NCI-H2171 treated with DMSO at 0.1 percent for 48 hours (cell line): Measurements from ENCODE around the gene CEACAM21.

Experiments used
- DNase-seq: peaks from one replicate; lab custom pipeline; 2025; lab: John Stamatoyannopoulos, UW

The CEACAM21 gene

GRCh38 chr19:41619018-41619556, 43.1 kb downstream of the CEACAM21 start:
- no peak for DNase-seq

DNA sequence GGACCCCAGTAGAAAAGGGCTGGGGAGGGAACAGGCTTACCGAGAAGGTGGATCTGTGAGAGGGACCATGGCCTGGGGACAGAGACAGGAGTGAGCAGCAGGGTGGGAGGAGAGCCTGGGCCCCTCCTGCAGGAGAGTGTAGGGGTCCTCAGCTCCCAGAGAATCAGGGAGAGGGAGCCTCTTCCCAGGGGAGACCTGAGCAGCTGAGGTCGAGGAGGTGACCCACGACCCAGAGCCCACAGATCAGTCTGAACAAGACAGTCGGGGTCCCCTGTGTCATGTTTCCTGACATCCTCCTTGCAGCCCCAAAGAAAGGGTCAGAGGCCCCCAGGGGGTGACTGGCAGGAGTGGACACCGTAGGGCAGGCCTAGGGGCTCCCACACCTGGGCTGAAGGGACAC, 44.2 kb downstream of the CEACAM21 start:
- no peak for DNase-seq

GRCh38 chr19:41621226-41621625, 45.3 kb downstream of the CEACAM21 start:
- DNase-seq = no peak

- DNase-seq = no peak
These were observed 45.7 kb downstream of the CEACAM21 start for GRCh38 chr19:41621654-41622053.

GRCh38 chr19:41623360-41623759, 47.4 kb downstream of the CEACAM21 start:
- DNase-seq = no peak

DNA sequence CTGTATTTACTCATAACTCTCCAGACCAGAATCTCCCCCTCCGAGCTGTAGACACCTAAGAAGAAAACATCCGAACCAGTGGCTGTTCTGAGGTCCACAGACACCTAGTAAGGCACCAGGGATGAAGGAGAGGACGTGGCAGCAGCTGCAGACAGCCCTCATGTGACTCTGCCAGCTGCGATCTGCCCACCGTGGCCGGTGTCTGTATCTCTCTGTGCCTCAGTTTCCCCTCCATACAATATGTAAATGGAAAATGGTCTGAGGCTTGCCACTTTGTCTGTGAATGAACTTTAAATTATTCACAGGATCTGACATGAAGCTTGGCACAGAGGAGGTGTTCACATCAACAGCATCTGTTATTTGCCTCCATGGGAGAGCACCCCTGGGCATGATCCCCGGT, 48.5 kb downstream of the CEACAM21 start:
- DNase-seq = no peak

DNA sequence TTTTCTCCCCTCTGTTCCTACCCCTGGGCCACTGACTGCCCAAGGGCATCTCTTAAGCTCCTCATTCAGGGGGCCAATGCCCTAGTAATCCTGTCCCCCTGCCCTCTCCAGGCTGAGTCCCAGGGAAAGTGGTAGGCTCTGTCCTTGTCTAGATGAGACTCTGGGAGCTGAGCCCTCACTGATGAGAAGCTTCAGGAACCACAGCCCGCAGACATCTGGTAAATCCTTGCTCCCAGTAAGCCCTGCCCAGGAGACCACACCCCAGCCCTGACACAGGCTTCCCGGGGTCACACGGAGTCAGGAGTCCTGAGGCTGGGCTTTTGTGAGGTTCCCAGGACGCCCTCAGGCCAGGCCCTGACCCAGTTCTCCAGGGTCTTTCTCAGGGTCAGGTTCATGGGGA, 49.0 kb downstream of the CEACAM21 start:
- no peak for DNase-seq

DNA sequence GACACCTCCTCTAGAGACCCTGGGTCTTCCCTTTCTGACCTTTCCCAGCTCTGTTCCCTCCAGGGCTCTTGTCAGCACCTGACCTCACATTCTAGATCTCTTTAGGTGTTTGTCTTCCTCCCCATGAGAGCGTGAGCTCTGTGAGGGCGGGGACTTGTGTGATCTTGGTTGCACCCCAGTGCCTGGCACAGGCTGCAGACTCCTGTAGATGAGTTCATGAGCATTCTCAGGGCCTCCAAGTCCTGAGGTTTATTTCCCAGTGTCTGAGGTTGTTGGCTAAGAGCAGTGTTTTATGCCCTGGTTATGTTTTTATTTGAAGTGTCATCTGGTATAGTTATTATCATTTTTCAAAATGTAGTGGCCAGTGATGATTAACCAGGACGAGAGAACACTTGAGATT, 50.3 kb downstream of the CEACAM21 start:
- DNase-seq = no peak

DNA sequence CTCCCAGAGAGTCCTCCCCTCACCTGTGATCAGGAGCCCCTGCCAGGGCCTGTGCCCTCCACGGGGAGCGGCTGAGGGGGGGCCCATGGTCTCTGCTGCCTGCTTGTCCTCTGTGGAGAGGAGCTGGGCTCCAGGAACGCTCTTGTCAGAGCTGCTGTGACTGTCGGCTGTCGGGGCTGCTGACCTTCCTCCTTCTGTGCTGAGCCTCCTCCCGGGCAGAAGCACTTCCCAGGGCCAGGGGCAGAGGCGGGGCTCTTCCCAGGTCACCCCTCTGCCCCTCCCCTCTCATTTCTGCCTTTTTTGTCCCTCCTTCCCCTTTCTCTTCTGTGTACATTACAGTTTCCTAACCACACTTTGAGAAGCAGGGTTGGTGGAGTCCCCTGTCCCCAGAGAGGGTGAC, 50.9 kb downstream of the CEACAM21 start, which contains the start of gene CEACAM4:
Gene CEACAM4 (minus strand): TSS at position 198 of the 400 bp plus-strand sequence. CDS start 111 bp downstream, at position 87.
- no peak for DNase-seq

- DNase-seq = no peak
These were observed 52.2 kb downstream of the CEACAM21 start for GRCh38 chr19:41627966-41628675.
